Osteoblast (primary cell): Measurements from ENCODE around the gene ZMYM2. TPM values are rescaled to one million over a fixed set of nuclear protein-coding genes. Genes with fewer than 3 reads are reported as not detected.

Experiments
- DNase-seq: peaks from one replicate; pipeline ENCODE4 v3.0.0; 2011; ENCODE audit warnings: low spot score, mixed read lengths; ENCODE audit not compliant: insufficient read length; ENCODE audit errors: missing footprints
- H2AFZ ChIP-seq: 2 replicates; pipeline ENCODE4 v1.6.0; 2011; ENCODE audit warnings: mild to moderate bottlenecking, low read length
- H3K27ac ChIP-seq: 2 replicates; pipeline ENCODE4 v1.5.1; 2011; ENCODE audit warnings: mild to moderate bottlenecking, low read depth, low read length, moderate library complexity
- H3K27me3 ChIP-seq: 2 replicates; pipeline ENCODE4 v1.6.0; 2012; ENCODE audit warnings: mild to moderate bottlenecking, control low read depth, inconsistent platforms, low read length, moderate library complexity; ENCODE audit not compliant: insufficient read depth
- H3K36me3 ChIP-seq: 2 replicates; pipeline ENCODE4 v1.5.1; 2011; ENCODE audit warnings: mild to moderate bottlenecking, low read length, control low read depth, moderate library complexity; ENCODE audit not compliant: insufficient read depth
- H3K4me1 ChIP-seq: 2 replicates; pipeline ENCODE4 v1.5.1; 2011; ENCODE audit warnings: mild to moderate bottlenecking, low read length, control low read depth, moderate library complexity; ENCODE audit not compliant: insufficient read depth
- H3K4me2 ChIP-seq: 2 replicates; pipeline ENCODE4 v1.6.0; 2011; ENCODE audit warnings: mild to moderate bottlenecking, low read length; ENCODE audit not compliant: insufficient read depth
- H3K4me3 ChIP-seq: fragments of 200-600 bp; sonication (generic); 3 replicates; pipeline ENCODE4 v1.5.1; 2012; ENCODE audit warnings: mild to moderate bottlenecking, low read length, inconsistent platforms; ENCODE audit not compliant: insufficient read depth
- H3K79me2 ChIP-seq: 2 replicates; pipeline ENCODE4 v1.6.0; 2012; ENCODE audit warnings: mild to moderate bottlenecking, low read length, control low read depth, inconsistent platforms; ENCODE audit not compliant: insufficient read depth
- H3K9me3 ChIP-seq: 2 replicates; pipeline ENCODE4 v1.5.1; 2011; ENCODE audit warnings: low read depth, low read length, control low read depth
- H4K20me1 ChIP-seq: 2 replicates; pipeline ENCODE4 v1.6.0; 2012; ENCODE audit warnings: mild to moderate bottlenecking, low read length, control low read depth; ENCODE audit not compliant: insufficient read depth
- CTCF ChIP-seq: IDR thresholded peaks from 2 replicates; pipeline ENCODE4 v1.5.1; 2011; ENCODE audit warnings: mild to moderate bottlenecking, low read depth, low read length, moderate library complexity; ENCODE audit errors: extremely low read depth
- total RNA-seq: library from RNA; depleted of rRNA; stranded (reverse); fragments of >200 nt; gene quantifications from 2 replicates; pipeline ENCODE4 v1.2.3, GENCODE V29; 2012

Gene ZMYM2
- 65.5 and 66.6 TPM in 2 replicates for total RNA-seq

DNA sequence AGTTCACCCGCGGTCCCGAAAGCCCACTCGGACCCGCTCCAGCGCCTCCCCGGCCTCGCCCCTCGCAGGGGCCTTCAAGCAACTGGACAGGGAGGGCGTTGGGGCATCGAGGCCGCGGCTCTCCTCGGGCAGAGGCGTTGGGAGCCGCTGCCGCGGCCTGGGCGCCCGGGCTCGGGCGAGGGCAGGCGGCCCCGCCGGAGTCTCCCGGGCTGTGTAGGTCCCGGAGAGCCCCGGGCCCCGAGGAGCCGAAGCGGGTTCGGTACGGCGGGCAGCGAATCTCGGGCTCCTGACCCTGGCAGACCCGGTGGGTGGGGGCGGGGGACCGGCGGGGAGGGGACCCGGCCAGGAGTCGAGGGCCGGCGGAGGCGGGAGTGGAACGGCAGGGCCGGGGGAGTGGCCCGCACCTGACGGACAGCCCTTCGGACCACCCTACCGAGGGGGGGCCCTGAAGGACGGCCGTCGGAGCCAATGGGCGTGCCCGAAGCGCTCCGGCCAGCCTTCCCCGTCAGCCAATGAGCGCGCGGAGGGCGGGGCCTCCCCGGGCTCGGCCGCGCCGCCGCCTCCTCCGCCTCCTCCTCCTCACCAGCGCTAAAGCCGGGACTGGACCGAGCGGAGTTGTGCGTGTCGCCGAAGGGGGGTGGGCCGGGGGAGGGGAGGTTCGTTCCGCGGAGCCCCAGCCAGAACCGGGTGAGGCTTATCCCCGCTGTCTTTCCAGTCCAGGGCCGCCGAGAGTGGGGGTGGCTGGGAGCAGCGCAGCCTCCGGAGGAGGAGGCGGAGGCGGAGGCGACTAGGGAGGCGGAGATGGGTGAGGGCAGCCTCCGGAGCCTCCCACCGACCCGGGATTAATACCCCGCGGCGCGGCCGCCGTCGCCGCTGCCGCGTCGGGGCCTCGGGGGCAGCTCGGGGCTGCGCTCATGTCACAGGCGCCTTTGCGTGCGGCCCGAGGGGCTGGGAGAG lies at the start of gene ZMYM2:
Gene ZMYM2 (plus strand): TSS at position 573 of the 957 bp plus-strand sequence. CDS start 34,346 bp downstream, outside the sequence.
- TF ChIP-seq CTCF, result no peak
- H2AFZ ChIP-seq, result peak within 1 kb of the TSS; percentile 83
- peak; percentile 100 for DNase-seq
- peaks cover 13% of the 10 kb centered on the region for H3K36me3 ChIP-seq
- H3K4me2 ChIP-seq, result peak within 1 kb of the TSS; percentile 97
- H3K4me1 ChIP-seq, result peaks cover 30% of the 10 kb centered on the region
- no peaks in the 10 kb centered on the region for H3K27me3 ChIP-seq
- H3K79me2 ChIP-seq, result peaks cover 38% of the 10 kb centered on the region
- no peaks in the 10 kb centered on the region for H3K9me3 ChIP-seq
- H4K20me1 ChIP-seq, result peaks cover 27% of the 10 kb centered on the region
- peak within 1 kb of the TSS; percentile 86 for H3K4me3 ChIP-seq
- H3K27ac ChIP-seq, result peak within 1 kb of the TSS; percentile 81

GRCh38 chr13:19910336-19911072 lies 48.0 kb upstream of the ZMYM2 start:
- H3K4me2 ChIP-seq, result no peak overlapping the region
- H2AFZ ChIP-seq, result no peak overlapping the region
- no peaks in the 10 kb centered on the region for H3K9me3 ChIP-seq
- DNase-seq, result peak; percentile 65
- H4K20me1 ChIP-seq, result no peaks in the 10 kb centered on the region
- no peaks in the 10 kb centered on the region for H3K4me1 ChIP-seq
- no peaks in the 10 kb centered on the region for H3K79me2 ChIP-seq
- H3K27ac ChIP-seq, result no peak overlapping the region
- no peak for TF ChIP-seq CTCF
- H3K27me3 ChIP-seq, result no peaks in the 10 kb centered on the region
- no peaks in the 10 kb centered on the region for H3K36me3 ChIP-seq
- no peak overlapping the region for H3K4me3 ChIP-seq

DNA sequence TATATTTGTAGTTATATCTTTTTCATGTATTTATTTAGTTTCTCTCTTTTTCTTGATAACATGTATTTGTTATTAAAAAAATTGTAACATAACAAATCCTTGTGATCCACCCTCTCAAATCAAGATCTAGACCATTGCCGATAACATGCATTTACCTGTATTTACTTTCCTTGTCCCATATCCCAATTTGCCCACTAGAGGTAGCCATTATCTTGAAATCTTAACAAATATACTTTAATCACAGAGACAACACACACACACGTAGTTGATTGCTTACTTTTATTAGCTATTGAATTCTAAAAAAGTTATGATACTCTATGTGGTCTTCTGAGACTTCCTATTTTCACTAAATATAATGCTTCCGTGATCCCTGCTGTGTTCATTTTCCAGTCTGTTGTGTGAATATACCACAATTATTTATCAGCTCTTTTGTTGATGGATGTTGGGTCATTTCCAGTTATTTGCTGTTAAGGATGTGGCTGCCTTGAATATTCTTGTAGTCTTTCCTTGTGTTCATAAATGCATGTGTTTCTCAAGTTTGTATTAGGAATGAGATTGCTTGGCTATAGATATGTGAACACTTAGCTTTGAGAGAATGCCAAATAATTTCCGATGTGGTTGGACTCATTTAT lies 31.3 kb upstream of the ZMYM2 start:
- peak overlapping the region; percentile 15 for H3K4me2 ChIP-seq
- H3K27ac ChIP-seq, result no peak overlapping the region
- H3K79me2 ChIP-seq, result no peaks in the 10 kb centered on the region
- no peak overlapping the region for H3K4me3 ChIP-seq
- peak; percentile 72 for DNase-seq
- H2AFZ ChIP-seq, result no peak overlapping the region
- H3K27me3 ChIP-seq, result no peaks in the 10 kb centered on the region
- no peaks in the 10 kb centered on the region for H3K36me3 ChIP-seq
- H3K9me3 ChIP-seq, result no peaks in the 10 kb centered on the region
- H3K4me1 ChIP-seq, result no peaks in the 10 kb centered on the region
- TF ChIP-seq CTCF, result peak; percentile 42
- H4K20me1 ChIP-seq, result no peaks in the 10 kb centered on the region
